Measurements from ENCODE around the gene PAWR. TPM values are rescaled to one million over a fixed set of nuclear protein-coding genes. Genes with fewer than 3 reads are reported as not detected.

The PAWR gene, protein sequence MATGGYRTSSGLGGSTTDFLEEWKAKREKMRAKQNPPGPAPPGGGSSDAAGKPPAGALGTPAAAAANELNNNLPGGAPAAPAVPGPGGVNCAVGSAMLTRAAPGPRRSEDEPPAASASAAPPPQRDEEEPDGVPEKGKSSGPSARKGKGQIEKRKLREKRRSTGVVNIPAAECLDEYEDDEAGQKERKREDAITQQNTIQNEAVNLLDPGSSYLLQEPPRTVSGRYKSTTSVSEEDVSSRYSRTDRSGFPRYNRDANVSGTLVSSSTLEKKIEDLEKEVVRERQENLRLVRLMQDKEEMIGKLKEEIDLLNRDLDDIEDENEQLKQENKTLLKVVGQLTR
- polyA plus RNA-seq (2013, experiment 1 of 2): 45.8 TPM
- 50.2 TPM for polyA plus RNA-seq (2013, experiment 2 of 2)

DNA sequence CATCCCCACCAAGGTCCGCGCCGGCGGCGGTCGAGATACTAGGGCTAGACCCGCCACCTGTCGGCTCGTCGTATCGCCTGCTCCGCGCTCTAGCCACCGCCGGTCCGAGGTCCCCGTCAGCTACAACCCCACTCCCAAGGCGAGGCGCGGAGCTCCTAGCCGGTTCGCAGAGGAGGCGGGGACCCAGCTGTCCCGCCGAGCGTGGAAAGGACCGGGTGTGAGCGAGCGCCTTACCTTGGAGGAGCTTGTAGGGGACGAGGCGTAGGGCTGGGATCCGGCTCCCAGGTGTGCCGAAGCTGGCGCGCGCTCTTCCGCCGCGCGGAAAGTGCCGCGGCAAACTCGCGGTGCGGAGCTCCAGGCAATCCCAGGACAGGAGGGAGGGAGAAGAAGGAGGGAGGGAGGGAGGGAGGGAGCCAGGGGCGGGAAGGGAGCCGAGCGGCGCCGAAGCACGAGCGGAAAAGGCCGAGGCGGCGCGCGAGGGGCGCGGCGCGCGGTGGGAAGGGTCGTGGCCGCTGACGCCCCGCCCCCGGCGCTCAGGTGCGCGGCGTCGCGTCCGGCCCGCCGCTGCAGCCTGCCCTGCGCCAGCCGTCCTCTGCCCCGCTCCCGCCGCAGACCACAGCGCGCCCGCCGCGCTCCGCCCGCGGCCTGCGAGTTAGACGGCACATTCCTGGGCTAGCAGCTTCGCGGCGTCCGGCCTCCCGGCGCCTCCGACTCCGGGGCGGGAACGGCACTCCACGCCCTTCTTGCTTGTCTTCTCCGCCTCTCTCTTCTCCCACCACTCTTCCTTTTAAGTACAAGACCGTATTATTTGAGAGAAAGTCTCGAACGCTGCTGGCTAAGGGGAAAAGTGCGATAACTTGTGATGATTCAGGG, at the start of gene PAWR:
PAWR (minus strand) TSS at position 327 of the 873 bp plus-strand sequence. CDS start 720 bp downstream, outside the sequence.
- Histone ChIP-seq H3K4me3 (ENCODE audit: low read length) (peak within 1 kb of the TSS; percentile 98), H3K27me3 (ENCODE audit: insufficient read depth, low read length) (no peaks in the 10 kb centered on the region), H3K4me1 (ENCODE audit: insufficient read depth, low read length) (peaks cover 26% of the 10 kb centered on the region), H3K9ac (ENCODE audit: low read depth, low read length) (peak within 1 kb of the TSS; percentile 95), H3K36me3 (ENCODE audit: insufficient read depth, low read length) (peaks cover 11% of the 10 kb centered on the region; the same call in 1 of the 2 replicates), H3K9me3 (ENCODE audit: insufficient read depth, low read depth, low read length) (no peaks in the 10 kb centered on the region), H3K27ac (ENCODE audit: low read depth, low read length) (peak within 1 kb of the TSS; percentile 95)
- under 1% methylated on average over 107 of the region's 107 CpGs for WGBS

DNA sequence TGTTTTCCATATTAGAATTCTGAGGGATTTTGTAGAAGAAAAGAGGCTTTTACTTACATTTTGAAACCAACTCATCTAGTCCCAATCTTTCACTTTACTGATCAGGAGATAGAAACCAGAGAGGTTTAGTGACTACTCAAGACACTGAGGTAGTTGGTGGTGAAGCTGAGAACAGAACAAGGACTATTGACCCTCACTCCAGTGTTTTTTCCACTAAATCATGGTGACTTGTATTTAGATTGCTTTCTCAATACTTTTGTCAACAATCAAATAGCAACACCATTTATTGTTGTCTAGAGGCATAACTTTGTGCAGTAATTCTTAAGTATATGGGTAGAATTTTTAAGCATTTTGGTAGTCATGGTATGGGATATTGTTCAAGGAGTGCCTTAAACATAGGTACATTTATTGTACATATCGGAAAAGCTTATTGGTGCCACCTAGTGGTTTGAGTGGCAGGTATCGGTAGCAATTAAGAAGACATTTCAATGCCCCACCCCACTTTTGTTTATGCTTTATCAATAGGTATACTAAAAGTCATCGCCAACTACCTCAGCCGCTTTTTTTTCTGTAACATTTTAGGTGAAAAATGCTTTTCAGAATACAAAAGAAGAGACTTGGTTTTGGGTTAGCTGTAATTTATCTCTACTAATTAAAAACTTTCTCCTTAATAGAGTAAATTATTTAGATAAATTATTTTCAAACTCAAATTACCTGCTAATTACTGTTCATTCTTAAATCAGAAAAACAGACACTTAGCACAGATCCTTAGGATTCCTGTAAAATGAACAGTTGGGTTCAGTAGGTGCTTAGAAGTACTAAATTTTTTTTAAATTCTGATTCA, 47.3 kb upstream of the PAWR start:
- Histone ChIP-seq H3K9ac (ENCODE audit: low read depth, low read length) (no peak overlapping the region), H3K4me1 (ENCODE audit: insufficient read depth, low read length) (peaks cover 11% of the 10 kb centered on the region), H3K4me3 (ENCODE audit: low read length) (no peak overlapping the region), H3K36me3 (ENCODE audit: insufficient read depth, low read length) (no peaks in the 10 kb centered on the region), H3K27me3 (ENCODE audit: insufficient read depth, low read length) (no peaks in the 10 kb centered on the region), H3K27ac (ENCODE audit: low read depth, low read length) (0 out of 2 replicates have a peak overlapping the region, but pooled peaks have one; percentile 28), H3K9me3 (ENCODE audit: insufficient read depth, low read depth, low read length) (no peaks in the 10 kb centered on the region)
- WGBS: 4% methylated on average over 2 of the region's 4 CpGs

DNA sequence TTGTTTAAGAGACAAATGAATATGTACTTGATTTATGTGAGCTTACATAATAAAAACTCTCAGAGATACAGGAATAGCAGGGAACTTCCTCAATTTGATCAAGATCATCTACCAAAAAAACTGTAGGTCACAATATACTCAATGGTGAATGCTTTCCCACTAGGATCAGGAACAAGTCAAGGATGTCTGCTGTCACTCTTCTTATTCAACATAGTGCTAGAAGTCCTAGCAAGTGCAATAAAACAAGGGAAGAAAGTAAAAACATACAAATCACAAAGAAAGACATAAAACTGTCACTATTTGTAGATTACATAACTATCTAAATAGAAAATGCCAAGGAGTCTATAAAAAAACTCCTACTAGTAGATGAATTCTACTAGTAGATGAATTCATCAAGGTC, 41.9 kb upstream of the PAWR start:
- Histone ChIP-seq H3K9ac (ENCODE audit: low read depth, low read length) (no peak overlapping the region), H3K4me1 (ENCODE audit: insufficient read depth, low read length) (peaks cover 12% of the 10 kb centered on the region), H3K36me3 (ENCODE audit: insufficient read depth, low read length) (no peaks in the 10 kb centered on the region), H3K9me3 (ENCODE audit: insufficient read depth, low read depth, low read length) (no peaks in the 10 kb centered on the region), H3K4me3 (ENCODE audit: low read length) (no peak overlapping the region), H3K27ac (ENCODE audit: low read depth, low read length) (no peak overlapping the region), H3K27me3 (ENCODE audit: insufficient read depth, low read length) (no peaks in the 10 kb centered on the region)

DNA sequence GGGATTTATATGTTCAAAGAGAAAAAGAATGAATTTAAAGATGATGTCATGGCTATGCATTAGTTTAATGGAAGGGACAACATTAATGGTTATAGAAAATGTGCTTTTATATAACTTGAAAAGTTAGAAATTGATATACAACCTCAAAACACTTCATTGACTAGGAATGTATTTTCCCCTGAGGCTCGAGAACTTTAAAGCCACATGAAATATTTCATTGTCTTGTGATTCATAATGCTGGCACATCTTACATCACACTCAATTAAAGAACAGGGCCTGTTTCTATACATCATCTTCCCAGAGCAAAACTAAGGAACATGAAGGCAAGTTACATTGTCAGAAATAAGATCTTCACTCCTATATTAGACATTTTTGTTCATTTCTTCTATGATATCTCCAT, 35.2 kb upstream of the PAWR start:
- Histone ChIP-seq H3K36me3 (ENCODE audit: insufficient read depth, low read length) (no peaks in the 10 kb centered on the region), H3K27me3 (ENCODE audit: insufficient read depth, low read length) (no peaks in the 10 kb centered on the region), H3K9me3 (ENCODE audit: insufficient read depth, low read depth, low read length) (no peaks in the 10 kb centered on the region), H3K4me1 (ENCODE audit: insufficient read depth, low read length) (no peaks in the 10 kb centered on the region), H3K9ac (ENCODE audit: low read depth, low read length) (no peak overlapping the region), H3K27ac (ENCODE audit: low read depth, low read length) (no peak overlapping the region), H3K4me3 (ENCODE audit: low read length) (no peak overlapping the region)
- 93% methylated on average over 1 of the region's 1 CpG for WGBS

DNA sequence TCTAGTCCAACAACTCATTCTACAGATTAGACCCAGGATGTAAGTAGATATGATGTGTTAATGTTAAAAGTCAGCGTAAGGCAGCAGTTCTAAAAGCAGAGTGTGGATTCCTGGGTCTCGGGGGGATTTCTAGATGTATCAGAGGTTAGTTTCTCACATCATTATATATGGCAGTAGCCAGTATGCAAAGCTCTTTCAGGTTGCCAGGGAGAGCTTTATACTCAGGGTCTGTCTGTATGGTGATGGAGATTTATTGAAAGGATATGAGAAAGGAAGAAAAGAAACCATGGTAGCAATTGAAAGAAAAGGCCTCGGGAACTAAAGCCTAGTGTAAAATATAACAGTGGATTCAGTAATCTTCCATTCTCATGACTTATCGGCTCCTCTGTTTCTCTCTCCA, 26.2 kb upstream of the PAWR start:
- H3K27ac ChIP-seq (ENCODE audit: low read depth, low read length): no peak overlapping the region
- no peak overlapping the region for H3K4me3 ChIP-seq (ENCODE audit: low read length)
- no peak overlapping the region for H3K9ac ChIP-seq (ENCODE audit: low read depth, low read length)
- H3K27me3 ChIP-seq (ENCODE audit: insufficient read depth, low read length): no peaks in the 10 kb centered on the region
- no peaks in the 10 kb centered on the region for H3K9me3 ChIP-seq (ENCODE audit: insufficient read depth, low read depth, low read length)
- WGBS: 95% methylated on average over 4 of the region's 4 CpGs
- H3K36me3 ChIP-seq (ENCODE audit: insufficient read depth, low read length): no peaks in the 10 kb centered on the region
- H3K4me1 ChIP-seq (ENCODE audit: insufficient read depth, low read length): no peaks in the 10 kb centered on the region

DNA sequence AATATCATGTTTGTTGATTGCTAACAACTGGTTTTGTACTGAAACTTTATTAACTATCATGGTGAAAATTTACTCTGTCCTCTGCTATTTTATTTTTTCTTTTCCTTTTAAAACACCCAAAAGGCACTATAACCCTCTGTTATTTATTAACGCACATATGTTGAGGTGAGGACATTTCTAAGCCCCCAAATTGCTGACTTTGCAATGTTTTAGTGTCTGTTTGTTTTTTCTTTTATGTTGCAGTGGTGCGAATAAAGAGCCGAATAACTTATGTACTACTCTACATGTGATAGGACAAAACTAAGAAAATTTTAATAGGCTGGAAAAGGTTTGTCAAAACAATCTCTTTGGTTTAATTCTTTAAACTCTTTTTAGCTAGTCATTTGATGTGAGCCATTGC, 24.5 kb upstream of the PAWR start:
- H3K27ac ChIP-seq (ENCODE audit: low read depth, low read length): no peak overlapping the region
- H3K27me3 ChIP-seq (ENCODE audit: insufficient read depth, low read length): no peaks in the 10 kb centered on the region
- no peak overlapping the region for H3K9ac ChIP-seq (ENCODE audit: low read depth, low read length)
- no peak overlapping the region for H3K4me3 ChIP-seq (ENCODE audit: low read length)
- H3K36me3 ChIP-seq (ENCODE audit: insufficient read depth, low read length): no peaks in the 10 kb centered on the region
- no peaks in the 10 kb centered on the region for H3K9me3 ChIP-seq (ENCODE audit: insufficient read depth, low read depth, low read length)
- H3K4me1 ChIP-seq (ENCODE audit: insufficient read depth, low read length): no peaks in the 10 kb centered on the region
- no CpG with 5 or more reads among the region's 3 CpGs for WGBS

DNA sequence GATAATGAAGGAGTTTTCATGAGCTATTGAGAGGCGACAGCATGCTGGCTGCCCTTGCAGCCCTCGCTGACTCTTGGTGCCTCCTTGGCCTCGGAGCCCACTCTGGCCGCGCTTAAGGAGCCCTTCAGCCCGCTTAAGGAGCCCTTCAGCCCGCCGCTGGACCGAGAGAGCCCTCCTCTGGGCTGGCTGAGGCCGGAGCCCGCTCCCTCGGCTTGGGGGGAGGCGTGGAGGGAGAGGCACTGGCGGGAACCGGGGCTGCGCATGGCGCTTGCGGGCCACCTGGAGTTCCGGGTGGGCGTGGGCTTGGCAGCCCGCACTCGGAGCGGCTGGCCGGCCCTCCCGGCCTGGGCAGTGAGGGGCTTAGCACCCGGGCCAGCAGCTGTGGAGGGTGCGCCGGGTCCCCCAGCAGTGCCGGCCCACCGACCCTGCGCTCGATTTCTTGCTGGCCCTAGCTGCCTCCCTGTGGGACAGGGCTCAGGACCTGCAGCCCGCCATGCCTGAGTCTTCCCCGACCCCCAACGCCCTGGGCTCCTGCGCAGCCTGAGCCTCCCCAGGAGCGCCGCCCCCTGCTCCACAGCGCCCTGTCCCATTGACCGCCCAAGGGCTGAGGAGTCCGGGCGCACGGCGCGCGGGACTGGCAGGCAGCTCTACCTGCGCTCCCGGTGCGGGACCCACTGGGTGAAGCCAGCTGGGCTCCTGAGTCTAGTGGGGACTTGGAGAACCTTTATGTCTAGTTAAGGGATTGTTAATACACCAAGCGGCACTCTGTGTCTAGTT, 20.1 kb upstream of the PAWR start:
- H3K36me3 ChIP-seq (ENCODE audit: insufficient read depth, low read length): no peaks in the 10 kb centered on the region
- 0 out of 2 replicates have a peak, but pooled peaks cover 3% of the 10 kb centered on the region for H3K4me1 ChIP-seq (ENCODE audit: insufficient read depth, low read length)
- 96% methylated on average over 50 of the region's 50 CpGs for WGBS
- no peak overlapping the region for H3K9ac ChIP-seq (ENCODE audit: low read depth, low read length)
- no peaks in the 10 kb centered on the region for H3K27me3 ChIP-seq (ENCODE audit: insufficient read depth, low read length)
- H3K4me3 ChIP-seq (ENCODE audit: low read length): no peak overlapping the region
- H3K27ac ChIP-seq (ENCODE audit: low read depth, low read length): no peak overlapping the region
- no peaks in the 10 kb centered on the region for H3K9me3 ChIP-seq (ENCODE audit: insufficient read depth, low read depth, low read length)

DNA sequence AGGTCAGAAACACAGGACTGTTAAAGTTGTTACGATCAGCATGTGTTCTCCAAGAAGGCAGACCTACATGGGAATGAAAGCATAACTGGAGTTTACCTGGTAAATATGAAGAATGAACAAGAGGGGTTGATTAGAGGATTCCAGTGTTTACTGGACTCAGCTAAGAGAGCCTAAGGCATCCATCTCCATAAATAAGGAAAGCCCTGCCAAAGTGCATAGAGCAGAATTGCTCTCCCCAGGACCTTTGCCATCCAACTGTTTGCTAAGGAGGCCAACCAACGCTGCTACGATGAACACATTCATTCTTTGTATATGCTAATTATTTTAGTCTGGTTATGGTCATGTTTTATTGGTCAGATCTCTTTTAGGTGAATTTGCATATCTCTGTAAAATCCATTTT, 17.1 kb upstream of the PAWR start:
- 0 out of 2 replicates have a peak, but pooled peaks cover 3% of the 10 kb centered on the region for H3K4me1 ChIP-seq (ENCODE audit: insufficient read depth, low read length)
- no peak overlapping the region for H3K9ac ChIP-seq (ENCODE audit: low read depth, low read length)
- no peak overlapping the region for H3K27ac ChIP-seq (ENCODE audit: low read depth, low read length)
- WGBS: 95% methylated on average over 3 of the region's 3 CpGs
- no peaks in the 10 kb centered on the region for H3K27me3 ChIP-seq (ENCODE audit: insufficient read depth, low read length)
- H3K4me3 ChIP-seq (ENCODE audit: low read length): no peak overlapping the region
- no peaks in the 10 kb centered on the region for H3K9me3 ChIP-seq (ENCODE audit: insufficient read depth, low read depth, low read length)
- no peaks in the 10 kb centered on the region for H3K36me3 ChIP-seq (ENCODE audit: insufficient read depth, low read length)

DNA sequence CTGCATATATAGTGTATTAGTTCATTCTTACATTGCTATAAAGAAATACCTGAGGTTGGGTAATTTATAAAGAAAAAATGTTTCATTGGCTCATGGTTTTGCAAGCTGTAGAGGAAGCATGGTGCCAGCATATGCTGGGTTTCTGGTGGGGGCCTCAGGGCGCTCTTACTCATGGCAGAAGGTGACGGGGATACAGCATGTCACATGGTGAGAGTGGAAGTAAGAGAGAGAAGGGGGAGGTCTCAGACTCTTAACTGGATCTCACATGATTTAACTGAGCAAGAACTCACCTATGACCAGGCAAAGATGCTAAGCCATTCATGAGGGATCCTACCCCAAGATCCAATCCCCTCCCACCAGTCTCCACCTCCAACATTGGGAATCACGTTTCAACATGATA, 15.9 kb upstream of the PAWR start:
- Histone ChIP-seq H3K4me3 (ENCODE audit: low read length) (no peak overlapping the region), H3K27me3 (ENCODE audit: insufficient read depth, low read length) (no peaks in the 10 kb centered on the region), H3K27ac (ENCODE audit: low read depth, low read length) (no peak overlapping the region), H3K9ac (ENCODE audit: low read depth, low read length) (no peak overlapping the region), H3K9me3 (ENCODE audit: insufficient read depth, low read depth, low read length) (no peaks in the 10 kb centered on the region), H3K4me1 (ENCODE audit: insufficient read depth, low read length) (0 out of 2 replicates have a peak, but pooled peaks cover 3% of the 10 kb centered on the region), H3K36me3 (ENCODE audit: insufficient read depth, low read length) (no peaks in the 10 kb centered on the region)
- 90% methylated on average over 3 of the region's 3 CpGs for WGBS

DNA sequence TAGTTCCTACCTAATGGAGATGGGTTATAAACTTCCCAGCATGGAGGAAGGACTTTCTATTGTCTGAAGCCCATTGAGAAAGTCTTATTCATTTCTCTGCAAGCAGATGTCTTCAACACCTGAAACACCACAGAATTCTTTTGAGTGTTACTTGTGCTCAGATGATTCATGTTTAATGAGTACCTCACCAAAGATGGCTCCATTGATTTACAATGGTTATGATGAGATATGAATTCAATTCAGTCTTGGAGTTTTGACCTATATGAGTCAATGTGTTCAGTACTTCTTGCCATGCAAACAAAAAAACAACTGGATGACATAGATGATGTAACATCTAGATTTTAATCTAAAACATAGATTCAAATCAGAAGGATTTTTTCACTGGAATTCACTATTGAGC, 15.4 kb upstream of the PAWR start:
- Histone ChIP-seq H3K4me1 (ENCODE audit: insufficient read depth, low read length) (0 out of 2 replicates have a peak, but pooled peaks cover 3% of the 10 kb centered on the region), H3K9ac (ENCODE audit: low read depth, low read length) (no peak overlapping the region), H3K36me3 (ENCODE audit: insufficient read depth, low read length) (no peaks in the 10 kb centered on the region), H3K27ac (ENCODE audit: low read depth, low read length) (no peak overlapping the region), H3K27me3 (ENCODE audit: insufficient read depth, low read length) (no peaks in the 10 kb centered on the region), H3K4me3 (ENCODE audit: low read length) (no peak overlapping the region), H3K9me3 (ENCODE audit: insufficient read depth, low read depth, low read length) (no peaks in the 10 kb centered on the region)

All from HUES64 (cell line).